Tibial nerve (tissue), 3 donors: ENCODE results near the gene ELMOD3.

Experiments used
- POLR2A ChIP-seq, 2 donors: fragments of 450-650 bp; IDR thresholded peaks; one replicate each; pipeline ENCODE4 v1.6.1; 2017; ENCODE audit warnings: antibody characterized with exemption in 2 of 2, mild to moderate bottlenecking in 2 of 2, moderate library complexity in 2 of 2
- TF ChIP-seq, protein P1 (sequence below), 5 experiments: fragments of 200-600 bp in 3 of 5; fragments of 450-650 bp in 2 of 5; sonication (generic) in 3 of 5; IDR thresholded peaks; one replicate each; pipeline ENCODE4 v1.5.1; 2016 to 2019; ENCODE audit warnings: antibody characterized with exemption in 5 of 5, mild to moderate bottlenecking in 3 of 5, moderate library complexity in 2 of 5

DNA sequence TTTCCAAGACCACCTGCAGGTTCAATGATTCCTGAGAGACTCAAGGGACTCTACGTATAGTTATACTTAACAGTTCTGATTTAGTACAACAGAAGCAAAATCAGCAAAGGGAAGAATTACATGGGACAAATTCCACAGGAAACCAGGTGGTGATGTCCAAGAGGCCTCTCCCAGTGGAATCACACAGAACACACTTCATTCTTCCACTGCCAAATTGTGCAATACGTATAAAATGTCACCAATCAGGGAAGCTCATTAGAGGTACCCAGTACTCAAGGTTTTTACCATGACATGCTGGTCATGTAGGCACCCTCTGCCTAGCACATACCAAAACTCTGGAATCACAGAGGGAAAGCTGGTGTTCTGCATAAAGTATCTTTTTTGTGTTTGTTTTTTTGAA, 33.2 kb downstream of the ELMOD3 start:
- TF ChIP-seq, protein P1, sequence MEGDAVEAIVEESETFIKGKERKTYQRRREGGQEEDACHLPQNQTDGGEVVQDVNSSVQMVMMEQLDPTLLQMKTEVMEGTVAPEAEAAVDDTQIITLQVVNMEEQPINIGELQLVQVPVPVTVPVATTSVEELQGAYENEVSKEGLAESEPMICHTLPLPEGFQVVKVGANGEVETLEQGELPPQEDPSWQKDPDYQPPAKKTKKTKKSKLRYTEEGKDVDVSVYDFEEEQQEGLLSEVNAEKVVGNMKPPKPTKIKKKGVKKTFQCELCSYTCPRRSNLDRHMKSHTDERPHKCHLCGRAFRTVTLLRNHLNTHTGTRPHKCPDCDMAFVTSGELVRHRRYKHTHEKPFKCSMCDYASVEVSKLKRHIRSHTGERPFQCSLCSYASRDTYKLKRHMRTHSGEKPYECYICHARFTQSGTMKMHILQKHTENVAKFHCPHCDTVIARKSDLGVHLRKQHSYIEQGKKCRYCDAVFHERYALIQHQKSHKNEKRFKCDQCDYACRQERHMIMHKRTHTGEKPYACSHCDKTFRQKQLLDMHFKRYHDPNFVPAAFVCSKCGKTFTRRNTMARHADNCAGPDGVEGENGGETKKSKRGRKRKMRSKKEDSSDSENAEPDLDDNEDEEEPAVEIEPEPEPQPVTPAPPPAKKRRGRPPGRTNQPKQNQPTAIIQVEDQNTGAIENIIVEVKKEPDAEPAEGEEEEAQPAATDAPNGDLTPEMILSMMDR (IDR thresholded peaks at IDR 0.05): no peak
- TF ChIP-seq POLR2A (IDR thresholded peaks at IDR 0.05): no peak
